HG03457 (cell line): ENCODE data around the gene CSNK1D.

Source experiments
- ATAC-seq: cut with Tn5 transposase; IDR thresholded peaks from one replicate; pipeline ENCODE4 v1.9.1; 2021; ENCODE audit warnings: moderate number of reproducible peaks; ENCODE audit not compliant: unreplicated experiment

Gene CSNK1D

DNA sequence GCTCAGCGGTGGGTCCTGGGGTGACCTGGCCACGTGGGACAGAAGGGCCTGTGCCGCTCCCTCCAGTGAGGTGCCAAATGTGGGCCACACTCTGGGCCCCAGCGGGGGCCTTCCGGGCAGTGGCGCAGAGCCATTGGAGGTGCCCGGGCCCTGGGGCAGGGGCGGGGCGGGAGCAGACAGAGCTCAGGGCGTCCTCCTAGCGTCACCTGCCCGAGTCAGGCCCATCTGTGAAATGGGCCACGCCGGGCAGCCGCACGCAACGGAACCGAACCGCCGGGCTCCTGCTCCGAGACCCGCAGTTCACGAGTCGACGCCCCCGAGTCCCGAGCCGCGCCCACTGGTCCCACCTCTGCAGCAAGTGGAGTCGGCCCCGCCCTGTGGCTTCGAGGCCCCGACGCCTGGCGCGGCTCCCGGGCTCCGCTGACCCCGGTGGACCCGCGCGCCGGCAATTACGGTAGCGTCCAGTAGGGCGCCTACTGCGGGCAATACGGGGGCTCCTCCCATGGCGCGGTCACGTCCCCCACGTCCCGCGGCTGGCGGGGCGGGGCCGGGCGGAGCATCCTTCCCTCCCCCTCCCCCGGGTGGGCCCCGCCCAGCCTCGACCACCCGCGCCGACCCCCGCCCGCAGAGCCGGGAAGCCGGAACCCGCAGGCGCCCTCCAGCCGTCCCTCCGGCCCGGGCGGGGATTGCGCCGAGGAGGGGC, 42.7 kb downstream of the CSNK1D start:
- ATAC-seq = no peak

DNA sequence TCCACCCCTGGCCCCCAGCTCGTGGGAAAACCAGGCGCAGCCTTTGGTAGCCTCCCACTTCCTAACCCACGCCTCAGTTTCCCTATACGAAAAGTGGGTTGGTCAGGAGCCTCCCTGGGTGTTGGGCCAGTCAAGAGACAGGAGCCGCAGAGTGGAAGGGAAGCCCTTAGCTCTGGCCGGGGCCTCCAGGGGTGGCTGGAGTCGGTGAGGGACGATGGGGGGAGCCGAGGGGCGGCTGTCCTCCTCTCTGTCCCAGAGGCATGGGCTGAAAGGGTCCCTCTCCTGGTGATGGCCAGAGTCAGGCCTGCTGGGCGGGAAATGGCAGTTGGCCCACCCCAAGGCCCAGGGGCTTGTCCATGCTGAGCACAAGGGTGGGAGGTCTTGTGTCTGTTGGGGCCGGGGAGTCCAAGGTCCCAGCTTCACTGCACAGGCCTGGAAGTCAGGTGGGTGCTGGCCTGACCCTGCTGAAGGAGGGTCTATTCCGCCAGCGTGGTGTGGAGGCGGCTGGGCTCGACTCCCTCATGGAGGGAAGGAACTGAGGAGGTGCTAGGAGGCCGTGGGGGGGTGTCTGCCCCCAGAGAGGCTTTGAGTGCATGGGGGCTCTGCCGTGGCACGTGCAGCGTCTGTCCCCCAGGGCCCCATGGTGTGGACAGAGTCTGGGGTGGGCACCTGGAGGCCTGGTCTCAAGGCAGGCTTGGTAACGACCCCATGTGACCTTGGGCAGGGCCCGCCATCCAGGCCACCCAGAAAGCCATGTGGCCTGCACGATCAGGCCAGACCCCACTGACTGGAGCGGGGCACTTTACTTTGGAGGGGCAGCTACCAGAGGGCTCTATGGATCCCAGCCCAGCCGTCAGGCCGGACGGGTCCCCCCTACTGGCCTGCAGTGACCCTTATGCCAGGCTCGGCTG, 43.5 kb downstream of the CSNK1D start:
- no peak for ATAC-seq

DNA sequence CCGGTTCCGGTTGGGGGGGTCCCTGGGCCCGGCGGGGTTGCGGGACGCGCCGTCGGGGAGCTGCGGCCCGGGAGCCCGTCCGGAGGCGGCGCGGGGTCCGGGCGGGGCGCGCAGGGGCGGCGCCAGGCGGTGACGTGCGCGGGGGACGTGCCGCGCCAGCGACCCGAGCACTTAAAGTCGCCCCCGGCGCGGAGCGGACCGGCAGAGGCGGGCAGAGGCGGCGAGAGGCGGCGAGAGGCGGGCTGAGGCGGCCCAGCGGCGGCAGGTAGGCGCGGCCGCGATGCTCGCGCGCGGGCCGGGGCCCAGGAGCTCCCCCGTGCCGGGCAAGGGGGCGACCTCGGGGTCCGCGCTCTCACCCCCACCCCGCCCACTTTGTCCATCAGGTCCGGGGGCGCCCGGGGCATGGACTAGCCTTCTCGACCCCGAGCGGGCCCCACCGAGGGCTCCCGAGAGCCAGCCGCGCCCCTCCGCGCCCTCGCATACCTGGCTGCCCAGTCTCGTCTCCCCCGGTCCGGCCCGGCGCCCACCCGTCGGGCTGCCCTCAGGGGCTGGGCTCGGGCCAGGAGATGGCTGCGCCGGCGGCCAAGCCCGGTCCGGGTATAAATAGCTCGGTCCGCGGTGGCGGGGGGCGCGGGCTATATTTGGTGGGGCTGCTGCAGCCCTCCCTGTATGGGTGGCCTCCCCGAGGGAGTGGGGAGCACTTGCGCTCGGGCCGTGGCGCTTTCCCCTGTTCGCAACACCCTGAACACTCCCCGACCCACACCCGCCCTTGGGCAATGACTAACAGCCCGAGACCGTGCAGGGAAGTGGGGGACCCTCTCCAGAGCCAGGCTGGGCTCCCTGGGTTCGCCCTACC, 44.4 kb downstream of the CSNK1D start, which contains the start of gene SLC16A3:
TSS of gene SLC16A3 (plus strand) at position 201 of the 856 bp plus-strand sequence. CDS start 6,967 bp downstream, outside the sequence.
- no peak for ATAC-seq

DNA sequence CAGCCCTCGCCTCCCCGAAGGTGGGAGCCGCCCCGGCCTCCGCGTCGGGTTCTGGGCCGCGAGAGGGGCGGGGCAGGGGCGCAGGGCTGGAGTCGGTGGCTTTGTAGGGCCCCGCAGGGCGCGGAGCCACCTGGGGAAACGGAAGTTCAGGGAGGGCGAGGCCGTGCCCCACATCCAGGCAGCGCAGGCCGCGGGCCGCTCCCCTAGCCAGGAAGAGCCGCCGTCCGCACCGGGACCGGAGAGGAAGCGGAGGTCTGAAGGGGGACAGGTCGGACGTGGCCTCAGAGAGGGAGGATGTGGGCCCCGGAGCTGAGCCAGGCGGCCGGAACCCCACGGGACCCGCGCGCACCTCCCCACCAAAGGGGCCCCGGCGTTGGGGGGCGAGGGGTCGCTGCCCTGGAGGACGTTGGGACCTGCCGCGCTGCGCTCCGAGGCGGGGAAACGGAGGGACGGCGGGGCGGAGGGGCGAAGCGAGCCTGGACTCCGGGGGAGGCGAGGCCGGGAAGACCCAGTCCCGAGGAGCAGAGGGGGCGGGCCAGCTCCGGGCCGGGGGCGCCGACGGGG, 45.1 kb downstream of the CSNK1D start:
- ATAC-seq = no peak

GRCh38 chr17:82227629-82228277, 45.7 kb downstream of the CSNK1D start:
- no peak for ATAC-seq

DNA sequence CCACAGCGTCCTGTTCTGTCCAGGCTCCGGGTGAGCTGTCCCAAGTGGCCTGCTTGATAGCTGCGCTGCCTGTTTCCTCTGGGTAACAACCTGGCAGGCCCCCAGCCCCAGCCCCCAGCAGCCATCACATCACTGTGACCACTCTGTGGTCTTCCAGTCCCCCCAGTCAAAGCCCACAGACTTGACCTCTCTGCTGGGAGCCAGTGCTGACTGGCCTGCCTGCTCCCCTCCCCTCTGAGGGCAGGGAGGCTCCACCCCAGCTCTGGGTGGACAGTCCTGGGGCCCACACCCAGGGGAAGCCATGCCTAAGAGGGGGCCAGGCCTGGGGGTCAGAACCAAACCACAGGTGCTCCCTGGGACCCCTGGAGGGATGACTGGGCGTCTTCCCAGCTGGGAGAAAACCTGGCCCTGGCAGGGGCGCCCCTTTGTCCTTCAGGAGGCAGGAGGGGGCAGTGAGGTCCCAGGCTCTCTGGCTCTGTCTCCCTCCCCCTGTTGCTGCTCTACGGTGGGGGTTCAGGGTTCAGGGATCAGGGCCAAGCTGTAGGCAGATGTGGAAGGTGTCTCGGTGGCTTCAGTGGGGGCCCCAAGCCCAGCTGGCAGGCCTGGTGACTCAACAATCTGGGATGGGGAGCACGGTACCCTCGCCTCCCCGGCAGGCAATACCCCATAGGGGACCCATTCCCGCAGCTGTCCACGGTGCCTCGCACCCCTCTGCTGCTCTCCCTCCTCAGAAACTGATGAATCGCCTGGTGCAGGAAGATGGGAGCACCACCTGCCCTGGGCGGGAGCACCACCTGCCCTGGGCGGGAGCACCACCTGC, 46.5 kb downstream of the CSNK1D start:
- ATAC-seq = no peak

- ATAC-seq = no peak
These were observed 47.2 kb downstream of the CSNK1D start for GRCh38 chr17:82226146-82226808.

GRCh38 chr17:82225368-82226029, 48.0 kb downstream of the CSNK1D start:
- no peak for ATAC-seq

GRCh38 chr17:82224666-82225065, 48.8 kb downstream of the CSNK1D start:
- no peak for ATAC-seq

DNA sequence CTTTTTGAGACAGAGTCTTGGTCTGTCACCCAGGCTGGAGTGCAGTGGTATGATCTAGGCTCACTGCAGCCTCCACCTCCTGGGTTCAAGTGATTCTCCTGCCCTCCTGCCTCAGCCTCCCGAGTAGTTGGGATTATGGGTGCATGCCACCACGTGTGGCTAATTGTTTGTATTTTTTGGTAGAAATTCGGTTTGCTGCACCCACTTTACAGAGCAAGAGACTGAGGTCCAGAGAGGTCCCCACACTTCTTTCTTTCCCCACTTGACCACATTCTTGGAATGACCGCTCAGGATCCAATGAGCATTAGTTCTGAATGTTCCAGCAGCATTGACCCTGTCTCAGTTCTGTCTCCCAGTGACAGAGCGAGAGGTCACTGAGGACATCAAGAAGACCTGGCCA, 50.0 kb downstream of the CSNK1D start:
- no peak for ATAC-seq

GRCh38 chr17:82222816-82223215, 50.7 kb downstream of the CSNK1D start:
- no peak for ATAC-seq

DNA sequence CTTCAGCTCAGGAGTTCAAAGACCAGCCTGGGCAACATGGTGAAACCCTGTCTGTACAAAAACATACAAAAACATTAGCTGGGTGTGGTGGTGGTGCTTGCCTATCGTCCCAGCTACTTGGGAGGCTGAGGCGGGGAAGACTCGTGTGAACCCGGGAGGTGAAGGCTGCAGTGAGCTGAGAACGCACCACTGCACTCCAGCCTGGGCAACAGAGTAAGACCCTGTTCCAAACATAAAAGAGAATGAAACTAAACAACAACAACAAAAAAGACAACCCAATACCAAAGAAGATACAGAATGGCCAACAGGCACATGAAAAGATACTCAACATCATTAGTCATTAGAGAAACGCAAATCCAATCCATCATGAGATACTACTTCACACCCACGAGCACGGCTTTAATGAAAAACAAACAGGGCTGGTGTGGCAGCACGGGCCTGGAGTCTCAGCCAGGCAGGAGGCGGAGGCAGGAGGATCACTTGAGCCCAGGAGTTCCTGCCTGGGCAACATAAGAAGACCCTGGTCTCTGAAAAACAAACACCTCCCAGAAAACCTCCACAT, 52.1 kb downstream of the CSNK1D start:
- no peak for ATAC-seq

DNA sequence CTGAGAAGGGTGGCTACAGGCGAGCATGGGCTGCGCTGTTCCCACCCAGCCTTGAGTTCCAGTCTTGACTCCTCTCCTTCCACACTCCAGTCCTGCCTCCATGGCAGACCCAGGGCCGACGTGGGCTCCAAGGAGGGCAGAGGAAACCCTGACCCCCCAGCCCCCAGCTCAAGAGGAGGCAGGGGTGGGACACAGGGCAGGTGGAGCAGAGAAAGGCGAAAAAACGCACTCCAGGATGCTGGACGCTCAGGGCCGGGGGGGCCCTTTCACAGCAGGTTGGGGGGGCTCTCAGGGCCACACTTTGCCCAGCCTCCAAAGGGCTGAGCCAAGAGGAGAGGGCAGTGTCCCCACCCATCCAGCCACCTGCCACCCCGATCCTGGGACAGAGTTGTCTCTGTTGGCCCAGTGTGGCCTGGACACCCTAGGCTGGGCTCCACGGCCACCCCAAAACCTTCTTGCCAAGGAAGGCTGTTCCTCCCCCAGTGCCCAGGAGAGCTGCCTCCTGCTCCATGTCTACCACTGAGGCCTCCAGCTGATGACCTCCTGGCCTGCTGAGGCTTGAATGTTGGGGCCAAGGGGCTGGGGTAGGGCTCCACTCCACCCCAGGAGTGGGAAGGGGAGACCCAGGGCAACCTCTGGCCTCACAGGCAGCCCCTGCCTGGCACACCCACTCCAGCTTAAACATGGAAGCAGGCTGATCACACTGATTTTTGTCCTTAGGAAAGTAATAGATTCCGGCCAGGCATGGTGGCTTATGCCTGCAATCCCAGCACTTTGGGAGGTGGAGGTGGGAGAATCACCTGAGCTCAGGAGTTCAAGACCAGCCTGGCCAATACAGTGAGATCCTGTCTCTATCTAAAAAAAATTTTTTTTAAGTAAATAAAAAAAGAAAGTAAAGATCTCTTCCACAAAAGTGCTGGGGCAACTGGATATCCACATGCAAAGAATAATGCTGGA, 53.5 kb downstream of the CSNK1D start:
- no peak for ATAC-seq

DNA sequence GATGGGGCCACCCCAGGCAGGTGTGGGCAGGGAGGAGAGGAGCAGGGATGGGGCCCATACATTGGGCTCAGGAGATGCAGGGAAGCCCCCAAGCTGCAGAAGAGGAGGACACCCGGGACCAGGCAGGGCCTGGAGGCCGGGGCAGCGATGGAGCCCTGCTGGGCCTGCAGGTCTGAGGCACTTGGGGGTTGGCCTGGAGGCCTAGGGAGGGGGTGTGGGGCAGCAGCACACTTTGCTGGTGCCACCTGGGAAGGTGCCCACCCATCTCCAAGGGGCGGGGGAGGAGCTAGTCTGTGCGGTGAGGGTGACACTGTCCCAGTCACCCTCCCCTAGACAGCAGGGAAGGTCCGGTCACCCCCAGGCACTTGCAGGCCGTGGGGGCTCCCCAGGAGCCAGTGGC, 54.4 kb downstream of the CSNK1D start:
- ATAC-seq = no peak

GRCh38 chr17:82218349-82219075, 55.0 kb downstream of the CSNK1D start:
- ATAC-seq = no peak

- no peak for ATAC-seq
These were observed 55.8 kb downstream of the CSNK1D start for GRCh38 chr17:82217530-82218204.
